ENCODE measurements around the gene CHAF1B.

DNA sequence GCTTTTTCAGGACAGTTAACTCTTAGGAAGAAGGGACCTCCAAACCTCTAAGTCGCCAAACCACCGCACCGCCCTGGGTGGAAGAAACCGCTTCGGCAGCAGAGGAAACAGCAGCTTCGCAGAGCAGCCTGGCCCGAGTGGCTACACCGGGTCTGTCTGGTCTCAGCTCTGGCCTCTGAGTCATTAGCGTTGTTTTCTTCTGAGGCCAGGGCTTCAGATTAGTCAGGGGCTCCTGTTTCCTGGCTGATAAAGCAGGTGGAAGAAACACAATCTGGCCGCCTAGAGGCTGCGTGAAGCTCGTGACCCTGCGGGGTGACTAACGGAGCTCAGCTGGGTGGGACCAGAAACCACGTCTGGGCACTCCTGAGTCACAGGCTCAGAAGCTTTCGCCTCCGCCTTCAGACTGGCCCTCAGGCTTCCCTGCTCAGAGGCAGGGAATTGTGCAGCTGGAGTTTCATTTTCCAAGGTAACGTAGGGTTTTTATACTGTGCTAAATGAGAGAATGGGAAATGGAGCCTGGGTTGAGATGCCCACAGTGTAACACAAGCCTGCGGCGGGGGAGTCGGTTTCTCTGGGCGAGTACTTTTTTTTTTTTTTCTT, 44.9 kb downstream of the CHAF1B start:
- TF ChIP-seq, protein P1, sequence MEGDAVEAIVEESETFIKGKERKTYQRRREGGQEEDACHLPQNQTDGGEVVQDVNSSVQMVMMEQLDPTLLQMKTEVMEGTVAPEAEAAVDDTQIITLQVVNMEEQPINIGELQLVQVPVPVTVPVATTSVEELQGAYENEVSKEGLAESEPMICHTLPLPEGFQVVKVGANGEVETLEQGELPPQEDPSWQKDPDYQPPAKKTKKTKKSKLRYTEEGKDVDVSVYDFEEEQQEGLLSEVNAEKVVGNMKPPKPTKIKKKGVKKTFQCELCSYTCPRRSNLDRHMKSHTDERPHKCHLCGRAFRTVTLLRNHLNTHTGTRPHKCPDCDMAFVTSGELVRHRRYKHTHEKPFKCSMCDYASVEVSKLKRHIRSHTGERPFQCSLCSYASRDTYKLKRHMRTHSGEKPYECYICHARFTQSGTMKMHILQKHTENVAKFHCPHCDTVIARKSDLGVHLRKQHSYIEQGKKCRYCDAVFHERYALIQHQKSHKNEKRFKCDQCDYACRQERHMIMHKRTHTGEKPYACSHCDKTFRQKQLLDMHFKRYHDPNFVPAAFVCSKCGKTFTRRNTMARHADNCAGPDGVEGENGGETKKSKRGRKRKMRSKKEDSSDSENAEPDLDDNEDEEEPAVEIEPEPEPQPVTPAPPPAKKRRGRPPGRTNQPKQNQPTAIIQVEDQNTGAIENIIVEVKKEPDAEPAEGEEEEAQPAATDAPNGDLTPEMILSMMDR (IDR thresholded peaks at IDR 0.05): peak in 2 of 4 experiments; percentile 14 to 17
- TF ChIP-seq POLR2A (IDR thresholded peaks at IDR 0.05) (peak in 1 of 2 donors; percentile 13), POLR2AphosphoS5 (IDR thresholded peaks at IDR 0.05) (peak; percentile 64), EP300 (IDR thresholded peaks at IDR 0.05) (no peak)
